OCI-LY7 (cell line): Measurements from ENCODE around the gene LGALS9. TPM values are rescaled to one million over a fixed set of nuclear protein-coding genes. Genes with fewer than 3 reads are reported as not detected.

ENCODE experiments used
- BruUV-seq: library from RNA; stranded (reverse); fragments of 400-500 nt; replicated peaks from 2 replicates; lab custom pipeline; 2021; lab: Mats Ljungman, UMichigan
- CTCF ChIA-PET: fragments of 300-600 bp; sonication (Branson Sonifier 250); formaldehyde crosslinking; loops from one replicate; lab custom pipeline; 2022; ENCODE audit warnings: antibody characterized with exemption; ENCODE audit not compliant: unreplicated experiment; lab: Charles Lee
- POLR2A ChIA-PET: fragments of 300-600 bp; sonication (Branson Sonifier 250); formaldehyde crosslinking; loops from one replicate; lab custom pipeline; 2022; ENCODE audit warnings: antibody characterized with exemption; lab: Charles Lee
- DNase-seq: peaks from one replicate; pipeline ENCODE4 v3.0.0-alpha.2; 2015; ENCODE audit warnings: low spot score
- H2AFZ ChIP-seq: fragments of 200-600 bp; sonication (generic), shearing (Covaris generic); 2 replicates; pipeline ENCODE4 v1.6.1; 2014; ENCODE audit warnings: mild to moderate bottlenecking, antibody characterized with exemption, low read length, moderate library complexity
- H3K27ac ChIP-seq: fragments of 200-600 bp; sonication (generic); 2 replicates; pipeline ENCODE4 v1.5.1; 2014; ENCODE audit warnings: mixed run types, low read depth, mild to moderate bottlenecking, moderate library complexity, low read length, inconsistent platforms; ENCODE audit not compliant: poor library complexity, severe bottlenecking
- H3K36me3 ChIP-seq: fragments of 200-600 bp; sonication (generic); 2 replicates; pipeline ENCODE4 v1.6.1; 2014; ENCODE audit warnings: mild to moderate bottlenecking, antibody characterized with exemption, low read length, moderate library complexity, mixed read lengths; ENCODE audit not compliant: insufficient read depth
- H3K4me1 ChIP-seq: fragments of 200-600 bp; sonication (generic); 2 replicates; pipeline ENCODE4 v1.5.1; 2014; ENCODE audit warnings: mild to moderate bottlenecking, low read length; ENCODE audit not compliant: insufficient read depth, poor library complexity, severe bottlenecking
- H3K4me2 ChIP-seq: fragments of 200-600 bp; sonication (generic); 2 replicates; pipeline ENCODE4 v1.6.1; 2014; ENCODE audit warnings: mild to moderate bottlenecking, low read length
- H3K4me3 ChIP-seq: fragments of 200-600 bp; sonication (generic); 2 replicates; pipeline ENCODE4 v1.5.1; 2014; ENCODE audit warnings: mild to moderate bottlenecking, low read depth, low read length; ENCODE audit not compliant: poor library complexity, severe bottlenecking
- H3K79me2 ChIP-seq: fragments of 200-600 bp; sonication (generic); 2 replicates; pipeline ENCODE4 v1.6.1; 2016; ENCODE audit warnings: low read depth, mild to moderate bottlenecking, low read length, moderate library complexity, mixed read lengths; ENCODE audit not compliant: insufficient read depth
- H3K9me2 ChIP-seq: fragments of 200-600 bp; sonication (generic); 2 replicates; pipeline ENCODE4 v1.6.1; 2016; ENCODE audit warnings: mild to moderate bottlenecking, low read length, mixed read lengths; ENCODE audit not compliant: insufficient read depth
- H3K9me3 ChIP-seq: fragments of 200-600 bp; sonication (generic); 2 replicates; pipeline ENCODE4 v1.6.1; 2014; ENCODE audit warnings: mild to moderate bottlenecking, mixed run types, low read length, mixed read lengths
- H4K20me1 ChIP-seq: fragments of 200-600 bp; sonication (generic); 2 replicates; pipeline ENCODE4 v1.6.1; 2014; ENCODE audit warnings: mild to moderate bottlenecking, antibody characterized with exemption, low read length, moderate library complexity, mixed read lengths; ENCODE audit not compliant: insufficient read depth
- EZH2phosphoT487 ChIP-seq: fragments of 200-600 bp; sonication (generic); IDR thresholded peaks from 2 replicates; pipeline ENCODE4 v1.6.1; 2018; ENCODE audit warnings: low read depth, borderline replicate concordance, mild to moderate bottlenecking, mixed run types, antibody characterized with exemption, low read length, moderate library complexity, mixed read lengths
- intact Hi-C: fragments of 100-400 bp; cut with micrococcal nuclease; formaldehyde crosslinking; loops from one replicate; pipeline ENCODE4 v1.10.0; 2022; ENCODE audit not compliant: unreplicated experiment
- total RNA-seq, 2 experiments: library from RNA; depleted of rRNA in 1 of 2; stranded (reverse); fragments of >200 nt in 1 of 2; shearing (Covaris generic) in 1 of 2; gene quantifications; 2 replicates each; pipeline ENCODE4 v1.2.3, GENCODE V29; 2014 to 2022
- TF ChIP-seq, protein P1 (sequence below): fragments of 200-600 bp; sonication (generic); conservative IDR thresholded peaks from 2 replicates; pipeline ENCODE4 v1.5.1; 2014; ENCODE audit warnings: mild to moderate bottlenecking, antibody characterized with exemption, low read length, moderate library complexity, mixed read lengths

LGALS9 gene
- total RNA-seq, 2 experiments from 2014 or later: 2.2 to 4.2 TPM

- no peak overlapping the region for H3K27ac ChIP-seq
- peaks cover 4% of the 10 kb centered on the region for H3K4me1 ChIP-seq
- H3K79me2 ChIP-seq: no peaks in the 10 kb centered on the region
- CTCF ChIA-PET: no interaction called here
- no peaks in the 10 kb centered on the region for H3K36me3 ChIP-seq
- POLR2A ChIA-PET: no interaction called here
- no peaks in the 10 kb centered on the region for H4K20me1 ChIP-seq
- no peaks in the 10 kb centered on the region for H3K9me2 ChIP-seq
- BruUV-seq: no TSS peak
- H3K4me2 ChIP-seq: no peak overlapping the region
- no peaks in the 10 kb centered on the region for H3K9me3 ChIP-seq
- H3K4me3 ChIP-seq: no peak overlapping the region
- intact Hi-C loops: loop anchor here (10.0 kb wide), 1 partner anchor 227 kb away; no protein-coding TSS in a partner anchor
- no peak for DNase-seq
- H2AFZ ChIP-seq: no peak overlapping the region
- TF ChIP-seq EZH2phosphoT487: no peak
- TF ChIP-seq, protein P1, sequence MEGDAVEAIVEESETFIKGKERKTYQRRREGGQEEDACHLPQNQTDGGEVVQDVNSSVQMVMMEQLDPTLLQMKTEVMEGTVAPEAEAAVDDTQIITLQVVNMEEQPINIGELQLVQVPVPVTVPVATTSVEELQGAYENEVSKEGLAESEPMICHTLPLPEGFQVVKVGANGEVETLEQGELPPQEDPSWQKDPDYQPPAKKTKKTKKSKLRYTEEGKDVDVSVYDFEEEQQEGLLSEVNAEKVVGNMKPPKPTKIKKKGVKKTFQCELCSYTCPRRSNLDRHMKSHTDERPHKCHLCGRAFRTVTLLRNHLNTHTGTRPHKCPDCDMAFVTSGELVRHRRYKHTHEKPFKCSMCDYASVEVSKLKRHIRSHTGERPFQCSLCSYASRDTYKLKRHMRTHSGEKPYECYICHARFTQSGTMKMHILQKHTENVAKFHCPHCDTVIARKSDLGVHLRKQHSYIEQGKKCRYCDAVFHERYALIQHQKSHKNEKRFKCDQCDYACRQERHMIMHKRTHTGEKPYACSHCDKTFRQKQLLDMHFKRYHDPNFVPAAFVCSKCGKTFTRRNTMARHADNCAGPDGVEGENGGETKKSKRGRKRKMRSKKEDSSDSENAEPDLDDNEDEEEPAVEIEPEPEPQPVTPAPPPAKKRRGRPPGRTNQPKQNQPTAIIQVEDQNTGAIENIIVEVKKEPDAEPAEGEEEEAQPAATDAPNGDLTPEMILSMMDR: no peak
Measured at GRCh38 chr17:27657620-27658019, 26.6 kb downstream of the LGALS9 start.

GRCh38 chr17:27659683-27660082 is 28.7 kb downstream of the LGALS9 start:
- no peaks in the 10 kb centered on the region for H3K9me3 ChIP-seq
- TF ChIP-seq, protein P1: no peak
- TF ChIP-seq EZH2phosphoT487: no peak
- no peak overlapping the region for H3K4me3 ChIP-seq
- H3K9me2 ChIP-seq: no peaks in the 10 kb centered on the region
- no peaks in the 10 kb centered on the region for H3K36me3 ChIP-seq
- H2AFZ ChIP-seq: no peak overlapping the region
- ChIA-PET POLR2A (no interaction called here), CTCF (no interaction called here)
- BruUV-seq: no TSS peak
- no peaks in the 10 kb centered on the region for H4K20me1 ChIP-seq
- no peaks in the 10 kb centered on the region for H3K4me1 ChIP-seq
- H3K27ac ChIP-seq: no peak overlapping the region
- no peak for DNase-seq
- no peaks in the 10 kb centered on the region for H3K79me2 ChIP-seq
- intact Hi-C loops: loop anchor here (10.0 kb wide), 1 partner anchor 225 kb away; no protein-coding TSS in a partner anchor
- no peak overlapping the region for H3K4me2 ChIP-seq

DNA sequence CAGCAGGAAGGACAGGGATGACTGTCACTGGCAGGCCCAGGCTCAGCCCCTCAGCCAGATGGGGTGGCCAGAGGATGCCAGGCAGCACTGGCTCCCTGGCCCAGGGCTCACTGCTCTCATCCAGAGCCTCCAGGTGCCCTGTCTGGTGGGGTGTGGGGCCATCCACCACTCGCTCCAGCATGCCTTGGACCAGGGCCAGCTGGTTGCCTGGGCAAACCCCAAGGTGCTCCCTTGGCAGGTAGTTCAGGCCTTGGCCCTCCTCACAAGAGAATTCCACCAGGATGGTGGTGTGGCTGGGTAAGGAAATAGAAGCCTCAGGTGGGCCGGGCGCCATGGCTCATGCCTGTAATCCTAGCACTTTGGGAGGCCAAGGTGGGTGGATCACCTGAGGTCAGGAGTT is 29.4 kb downstream of the LGALS9 start:
- BruUV-seq: no TSS peak
- ChIA-PET CTCF (no interaction called here), POLR2A (no interaction called here)
- Histone ChIP-seq H4K20me1 (no peaks in the 10 kb centered on the region), H3K79me2 (no peaks in the 10 kb centered on the region), H3K9me3 (no peaks in the 10 kb centered on the region), H3K27ac (no peak overlapping the region), H3K4me3 (no peak overlapping the region), H3K9me2 (no peaks in the 10 kb centered on the region), H2AFZ (no peak overlapping the region), H3K4me2 (no peak overlapping the region), H3K4me1 (no peaks in the 10 kb centered on the region), H3K36me3 (no peaks in the 10 kb centered on the region)
- DNase-seq: no peak
- TF ChIP-seq EZH2phosphoT487: no peak
- TF ChIP-seq, protein P1: no peak
- intact Hi-C loops: no loop called here
